ENCODE results near the gene SEMA3C. TPM values are rescaled to one million over a fixed set of nuclear protein-coding genes. Genes with fewer than 3 reads are reported as not detected.

The SEMA3C gene
- total and polyA plus RNA-seq, 2 donors, result 2.8 to 5.6 TPM

DNA sequence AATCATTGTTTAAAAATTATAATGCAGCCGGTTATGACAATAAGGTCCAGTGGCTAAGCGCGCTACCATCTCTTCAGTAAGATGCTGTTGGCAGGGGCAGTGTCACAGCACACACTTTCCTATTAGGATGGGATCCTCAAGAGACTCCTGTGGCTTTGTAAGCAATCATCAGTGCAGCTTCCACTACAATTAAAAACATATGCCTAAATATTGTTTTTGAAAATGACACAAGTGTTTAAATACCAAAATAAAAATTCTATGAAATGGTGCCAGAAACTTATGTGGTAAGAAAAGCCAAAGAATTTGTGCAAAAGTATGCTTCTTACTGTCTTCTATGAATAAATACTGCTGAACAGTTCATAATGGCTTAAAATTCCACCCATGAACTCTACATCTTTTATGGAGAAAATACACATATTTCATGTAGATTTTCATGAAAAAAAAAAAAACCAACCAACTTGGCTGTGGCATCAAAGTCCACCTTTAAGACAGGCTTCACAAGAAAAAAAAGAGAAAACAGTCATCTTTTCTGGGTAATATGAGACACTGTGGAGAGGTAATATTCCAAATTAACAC, 132.8 kb downstream of the SEMA3C start:
- WGBS, result 98% methylated on average over 3 of the region's 3 CpGs
- H3K27ac ChIP-seq (ENCODE audit: low read depth in 1 of 2, low read length in 1 of 2), result no peak overlapping the region
- no peak for DNase-seq (ENCODE audit: low read depth in 6 of 9, low spot score in 9 of 9)
- H3K4me3 ChIP-seq (ENCODE audit: low read length in 2 of 2), result no peak overlapping the region
- no peaks in the 10 kb centered on the region for H3K9me3 ChIP-seq (ENCODE audit: control insufficient read depth in 2 of 2, insufficient read depth in 1 of 2, low read length in 1 of 2)
- H3K36me3 ChIP-seq (ENCODE audit: control insufficient read depth in 2 of 2, insufficient read depth in 2 of 2, low read length in 1 of 2), result no peaks in the 10 kb centered on the region
- no peaks in the 10 kb centered on the region for H3K4me1 ChIP-seq (ENCODE audit: control insufficient read depth in 2 of 2, insufficient read depth in 2 of 2, low read length in 2 of 2)
- no peaks in the 10 kb centered on the region for H3K27me3 ChIP-seq (ENCODE audit: control insufficient read depth in 2 of 2, insufficient read depth in 1 of 2, low read length in 1 of 2)

DNA sequence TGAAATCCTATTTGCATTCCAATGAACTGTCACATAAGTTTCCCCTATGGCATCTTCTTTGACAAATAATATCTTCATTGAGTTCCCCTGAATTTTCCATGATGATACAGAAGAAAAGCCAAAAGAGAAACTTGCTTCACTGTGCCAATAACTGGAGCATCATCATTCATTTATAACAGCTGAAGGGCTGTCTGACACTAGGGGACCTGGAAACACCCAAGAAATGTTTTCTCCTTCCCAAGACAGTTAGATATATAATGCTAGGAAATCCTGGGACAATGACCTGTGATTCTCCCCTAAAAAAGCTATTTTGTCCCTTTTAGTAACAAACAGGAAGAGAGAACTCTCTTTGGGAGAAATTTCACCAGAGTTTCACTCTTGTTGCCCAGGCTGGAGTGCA, 133.6 kb downstream of the SEMA3C start:
- no peaks in the 10 kb centered on the region for H3K4me1 ChIP-seq (ENCODE audit: control insufficient read depth in 2 of 2, insufficient read depth in 2 of 2, low read length in 2 of 2)
- no peak overlapping the region for H3K4me3 ChIP-seq (ENCODE audit: low read length in 2 of 2)
- DNase-seq (ENCODE audit: low read depth in 6 of 9, low spot score in 9 of 9), result no peak
- H3K27ac ChIP-seq (ENCODE audit: low read depth in 1 of 2, low read length in 1 of 2), result no peak overlapping the region
- H3K27me3 ChIP-seq (ENCODE audit: control insufficient read depth in 2 of 2, insufficient read depth in 1 of 2, low read length in 1 of 2), result no peaks in the 10 kb centered on the region
- H3K36me3 ChIP-seq (ENCODE audit: control insufficient read depth in 2 of 2, insufficient read depth in 2 of 2, low read length in 1 of 2), result no peaks in the 10 kb centered on the region
- H3K9me3 ChIP-seq (ENCODE audit: control insufficient read depth in 2 of 2, insufficient read depth in 1 of 2, low read length in 1 of 2), result no peaks in the 10 kb centered on the region

DNA sequence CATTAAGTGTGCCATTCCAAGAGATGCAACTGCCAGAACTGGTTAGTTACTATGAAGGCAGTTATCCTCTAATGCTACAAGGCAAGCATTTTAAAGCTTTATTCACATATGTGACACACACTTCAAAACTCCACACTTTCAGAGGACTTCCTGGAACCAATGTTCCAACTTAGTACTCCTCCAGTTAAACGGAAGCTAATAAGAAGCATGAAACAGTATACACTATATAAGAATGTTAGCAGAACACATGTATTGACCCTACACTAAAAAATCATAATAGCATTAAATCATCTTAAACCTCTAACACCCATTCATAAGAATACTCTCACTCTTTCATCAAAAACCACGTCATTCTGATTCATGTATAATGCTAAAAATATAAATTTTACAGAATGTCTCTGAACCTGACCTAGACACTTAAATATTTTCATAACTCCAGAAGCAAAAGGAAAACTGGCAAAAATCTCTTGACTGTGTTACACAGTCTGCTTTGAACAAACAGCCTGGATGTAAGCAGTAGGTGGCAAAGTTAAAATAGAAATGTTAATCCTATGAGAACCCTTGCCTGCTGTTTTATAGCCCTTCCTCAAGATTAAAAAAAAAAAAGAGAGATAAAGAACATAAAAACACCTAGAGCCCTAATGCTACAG, 135.0 kb downstream of the SEMA3C start:
- no peaks in the 10 kb centered on the region for H3K9me3 ChIP-seq (ENCODE audit: control insufficient read depth in 2 of 2, insufficient read depth in 1 of 2, low read length in 1 of 2)
- H3K27ac ChIP-seq (ENCODE audit: low read depth in 1 of 2, low read length in 1 of 2), result no peak overlapping the region
- DNase-seq (ENCODE audit: low read depth in 6 of 9, low spot score in 9 of 9), result no peak
- WGBS, result 91% methylated on average over 2 of the region's 2 CpGs
- no peaks in the 10 kb centered on the region for H3K4me1 ChIP-seq (ENCODE audit: control insufficient read depth in 2 of 2, insufficient read depth in 2 of 2, low read length in 2 of 2)
- H3K4me3 ChIP-seq (ENCODE audit: low read length in 2 of 2), result no peak overlapping the region
- no peaks in the 10 kb centered on the region for H3K27me3 ChIP-seq (ENCODE audit: control insufficient read depth in 2 of 2, insufficient read depth in 1 of 2, low read length in 1 of 2)
- no peaks in the 10 kb centered on the region for H3K36me3 ChIP-seq (ENCODE audit: control insufficient read depth in 2 of 2, insufficient read depth in 2 of 2, low read length in 1 of 2)

DNA sequence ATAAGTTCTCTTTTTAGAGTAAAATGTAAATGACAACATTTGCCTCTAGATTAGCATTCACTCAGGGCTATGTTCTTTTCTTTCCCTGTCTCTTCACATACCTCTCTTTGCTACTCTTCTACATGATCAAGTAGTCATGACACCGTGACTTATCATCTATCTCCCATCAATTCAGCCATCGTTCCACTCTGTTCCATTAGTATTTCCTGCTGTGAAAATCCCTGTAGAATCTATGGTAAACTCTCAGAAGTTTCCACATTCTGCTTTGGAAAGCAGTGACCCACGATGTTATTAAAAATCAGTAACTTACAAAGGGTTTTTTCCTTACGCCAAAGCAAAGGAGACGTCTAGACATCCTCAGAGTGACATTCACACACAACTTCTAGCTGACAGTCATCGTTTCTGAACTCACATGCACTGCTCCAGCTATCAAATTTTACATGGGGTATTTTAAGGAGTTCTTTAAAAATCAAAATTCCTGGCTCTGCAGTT, 135.6 kb downstream of the SEMA3C start:
- WGBS, result 96% methylated on average over 6 of the region's 6 CpGs
- no peaks in the 10 kb centered on the region for H3K9me3 ChIP-seq (ENCODE audit: control insufficient read depth in 2 of 2, insufficient read depth in 1 of 2, low read length in 1 of 2)
- H3K4me3 ChIP-seq (ENCODE audit: low read length in 2 of 2), result no peak overlapping the region
- H3K4me1 ChIP-seq (ENCODE audit: control insufficient read depth in 2 of 2, insufficient read depth in 2 of 2, low read length in 2 of 2), result no peaks in the 10 kb centered on the region
- no peaks in the 10 kb centered on the region for H3K36me3 ChIP-seq (ENCODE audit: control insufficient read depth in 2 of 2, insufficient read depth in 2 of 2, low read length in 1 of 2)
- H3K27ac ChIP-seq (ENCODE audit: low read depth in 1 of 2, low read length in 1 of 2), result no peak overlapping the region
- no peak for DNase-seq (ENCODE audit: low read depth in 6 of 9, low spot score in 9 of 9)
- H3K27me3 ChIP-seq (ENCODE audit: control insufficient read depth in 2 of 2, insufficient read depth in 1 of 2, low read length in 1 of 2), result no peaks in the 10 kb centered on the region

GRCh38 chr7:80781561-80781979, 137.3 kb downstream of the SEMA3C start:
- no peak overlapping the region for H3K27ac ChIP-seq (ENCODE audit: low read depth in 1 of 2, low read length in 1 of 2)
- H3K36me3 ChIP-seq (ENCODE audit: control insufficient read depth in 2 of 2, insufficient read depth in 2 of 2, low read length in 1 of 2), result no peaks in the 10 kb centered on the region
- H3K27me3 ChIP-seq (ENCODE audit: control insufficient read depth in 2 of 2, insufficient read depth in 1 of 2, low read length in 1 of 2), result no peaks in the 10 kb centered on the region
- H3K4me3 ChIP-seq (ENCODE audit: low read length in 2 of 2), result no peak overlapping the region
- no peaks in the 10 kb centered on the region for H3K9me3 ChIP-seq (ENCODE audit: control insufficient read depth in 2 of 2, insufficient read depth in 1 of 2, low read length in 1 of 2)
- H3K4me1 ChIP-seq (ENCODE audit: control insufficient read depth in 2 of 2, insufficient read depth in 2 of 2, low read length in 2 of 2), result no peaks in the 10 kb centered on the region
- no peak for DNase-seq (ENCODE audit: low read depth in 6 of 9, low spot score in 9 of 9)

GRCh38 chr7:80781146-80781545, 137.7 kb downstream of the SEMA3C start:
- no peak overlapping the region for H3K4me3 ChIP-seq (ENCODE audit: low read length in 2 of 2)
- no peaks in the 10 kb centered on the region for H3K27me3 ChIP-seq (ENCODE audit: control insufficient read depth in 2 of 2, insufficient read depth in 1 of 2, low read length in 1 of 2)
- no peak overlapping the region for H3K27ac ChIP-seq (ENCODE audit: low read depth in 1 of 2, low read length in 1 of 2)
- DNase-seq (ENCODE audit: low read depth in 6 of 9, low spot score in 9 of 9), result no peak
- no peaks in the 10 kb centered on the region for H3K4me1 ChIP-seq (ENCODE audit: control insufficient read depth in 2 of 2, insufficient read depth in 2 of 2, low read length in 2 of 2)
- WGBS, result 93% methylated on average over 2 of the region's 2 CpGs
- no peaks in the 10 kb centered on the region for H3K36me3 ChIP-seq (ENCODE audit: control insufficient read depth in 2 of 2, insufficient read depth in 2 of 2, low read length in 1 of 2)
- no peaks in the 10 kb centered on the region for H3K9me3 ChIP-seq (ENCODE audit: control insufficient read depth in 2 of 2, insufficient read depth in 1 of 2, low read length in 1 of 2)

GRCh38 chr7:80779456-80779855, 139.4 kb downstream of the SEMA3C start:
- H3K9me3 ChIP-seq (ENCODE audit: control insufficient read depth in 2 of 2, insufficient read depth in 1 of 2, low read length in 1 of 2), result no peaks in the 10 kb centered on the region
- no peaks in the 10 kb centered on the region for H3K27me3 ChIP-seq (ENCODE audit: control insufficient read depth in 2 of 2, insufficient read depth in 1 of 2, low read length in 1 of 2)
- H3K36me3 ChIP-seq (ENCODE audit: control insufficient read depth in 2 of 2, insufficient read depth in 2 of 2, low read length in 1 of 2), result no peaks in the 10 kb centered on the region
- no peak overlapping the region for H3K27ac ChIP-seq (ENCODE audit: low read depth in 1 of 2, low read length in 1 of 2)
- H3K4me3 ChIP-seq (ENCODE audit: low read length in 2 of 2), result no peak overlapping the region
- DNase-seq (ENCODE audit: low read depth in 6 of 9, low spot score in 9 of 9), result no peak
- no peaks in the 10 kb centered on the region for H3K4me1 ChIP-seq (ENCODE audit: control insufficient read depth in 2 of 2, insufficient read depth in 2 of 2, low read length in 2 of 2)
- WGBS, result 93% methylated on average over 2 of the region's 2 CpGs

DNA sequence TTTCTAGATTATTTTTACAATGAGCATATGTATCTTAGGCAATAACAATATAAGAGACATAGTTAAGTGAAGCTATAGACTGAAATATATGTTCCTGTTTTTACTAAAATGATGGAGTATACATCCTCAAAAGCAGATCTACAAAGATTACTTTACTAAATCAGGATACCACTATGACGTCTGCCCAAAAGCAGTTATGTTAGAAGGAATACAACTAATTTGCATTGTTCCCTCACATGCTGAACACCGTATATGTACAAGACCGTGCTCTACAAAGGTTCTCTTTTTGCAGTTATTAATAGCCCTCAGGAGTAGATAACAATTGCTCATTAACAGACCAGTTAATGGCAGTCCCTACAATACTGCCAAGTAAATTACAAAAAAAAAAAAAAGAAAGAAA, 143.0 kb downstream of the SEMA3C start:
- Histone ChIP-seq H3K27me3 (ENCODE audit: control insufficient read depth in 2 of 2, insufficient read depth in 1 of 2, low read length in 1 of 2) (no peaks in the 10 kb centered on the region), H3K36me3 (ENCODE audit: control insufficient read depth in 2 of 2, insufficient read depth in 2 of 2, low read length in 1 of 2) (no peaks in the 10 kb centered on the region), H3K4me1 (ENCODE audit: control insufficient read depth in 2 of 2, insufficient read depth in 2 of 2, low read length in 2 of 2) (no peaks in the 10 kb centered on the region), H3K4me3 (ENCODE audit: low read length in 2 of 2) (no peak overlapping the region), H3K27ac (ENCODE audit: low read depth in 1 of 2, low read length in 1 of 2) (no peak overlapping the region), H3K9me3 (ENCODE audit: control insufficient read depth in 2 of 2, insufficient read depth in 1 of 2, low read length in 1 of 2) (no peaks in the 10 kb centered on the region)
- no peak for DNase-seq (ENCODE audit: low read depth in 6 of 9, low spot score in 9 of 9)
- 93% methylated on average over 3 of the region's 3 CpGs for WGBS

DNA sequence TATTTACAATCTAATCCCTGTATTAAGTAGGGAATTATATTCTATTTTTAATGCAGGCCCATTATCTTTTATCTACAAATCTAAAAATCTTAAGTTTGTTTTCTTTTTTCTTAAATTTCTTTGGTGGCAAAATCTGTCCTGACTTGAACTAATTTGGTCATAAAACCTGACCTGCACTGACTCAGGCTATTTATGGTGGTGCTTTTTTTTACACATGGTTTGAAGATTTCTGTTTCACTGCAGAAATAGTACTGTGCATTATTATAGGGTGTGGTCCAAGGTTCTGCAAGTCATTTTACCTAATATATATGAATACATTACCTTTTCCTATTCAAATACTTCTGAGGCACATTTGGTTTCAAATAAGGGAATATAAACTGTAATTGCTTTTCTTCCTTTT, 143.4 kb downstream of the SEMA3C start:
- H3K4me1 ChIP-seq (ENCODE audit: control insufficient read depth in 2 of 2, insufficient read depth in 2 of 2, low read length in 2 of 2), result no peaks in the 10 kb centered on the region
- no peak for DNase-seq (ENCODE audit: low read depth in 6 of 9, low spot score in 9 of 9)
- H3K9me3 ChIP-seq (ENCODE audit: control insufficient read depth in 2 of 2, insufficient read depth in 1 of 2, low read length in 1 of 2), result no peaks in the 10 kb centered on the region
- H3K27ac ChIP-seq (ENCODE audit: low read depth in 1 of 2, low read length in 1 of 2), result no peak overlapping the region
- no peak overlapping the region for H3K4me3 ChIP-seq (ENCODE audit: low read length in 2 of 2)
- H3K36me3 ChIP-seq (ENCODE audit: control insufficient read depth in 2 of 2, insufficient read depth in 2 of 2, low read length in 1 of 2), result no peaks in the 10 kb centered on the region
- H3K27me3 ChIP-seq (ENCODE audit: control insufficient read depth in 2 of 2, insufficient read depth in 1 of 2, low read length in 1 of 2), result no peaks in the 10 kb centered on the region
